GM18508 (cell line): ENCODE measurements around the gene PRSS2.

ENCODE experiments used
- ATAC-seq: cut with Tn5 transposase; IDR thresholded peaks from one replicate; pipeline ENCODE4 v1.9.1; 2021; ENCODE audit warnings: moderate number of reproducible peaks; ENCODE audit not compliant: insufficient read depth, unreplicated experiment

Gene PRSS2

DNA sequence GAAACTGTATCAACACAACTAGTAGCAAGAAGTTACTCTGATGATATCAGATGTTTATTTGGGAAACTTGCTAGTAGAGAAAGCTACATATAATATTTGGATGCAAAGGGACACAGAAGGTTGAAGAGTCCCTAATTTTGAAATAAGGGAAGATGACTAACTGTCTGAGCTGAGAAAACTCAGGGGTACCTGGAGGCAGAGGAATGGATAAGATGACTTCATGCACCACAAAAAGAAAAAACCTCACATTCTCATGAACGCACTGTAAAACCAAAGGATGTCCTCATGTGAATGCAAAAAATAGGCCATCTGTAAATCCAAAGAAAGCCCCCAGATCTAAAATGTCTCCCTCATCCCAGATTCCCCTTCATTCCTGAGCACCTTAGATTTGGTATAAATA is 29.3 kb downstream of the PRSS2 start:
- no peak for ATAC-seq

DNA sequence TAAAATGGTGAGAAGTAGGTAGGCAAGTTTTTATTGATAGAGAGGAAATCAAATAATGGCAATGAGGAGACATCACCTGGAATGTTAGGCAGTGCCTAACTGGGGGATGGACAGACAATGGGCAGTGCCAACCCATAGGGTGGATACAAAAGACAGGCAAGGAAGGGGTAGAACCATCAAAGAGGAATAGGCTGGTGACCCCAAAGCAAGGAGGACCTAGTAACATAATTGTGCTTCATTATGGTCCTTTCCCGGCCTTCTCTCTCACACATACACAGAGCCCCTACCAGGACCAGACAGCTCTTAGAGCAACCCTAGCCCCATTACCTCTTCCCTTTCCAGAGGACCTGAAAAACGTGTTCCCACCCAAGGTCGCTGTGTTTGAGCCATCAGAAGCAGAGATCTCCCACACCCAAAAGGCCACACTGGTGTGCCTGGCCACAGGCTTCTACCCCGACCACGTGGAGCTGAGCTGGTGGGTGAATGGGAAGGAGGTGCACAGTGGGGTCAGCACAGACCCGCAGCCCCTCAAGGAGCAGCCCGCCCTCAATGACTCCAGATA is 30.0 kb downstream of the PRSS2 start:
- ATAC-seq = no peak

- no peak for ATAC-seq
Observed at GRCh38 chr7:142801601-142802295, 31.0 kb downstream of the PRSS2 start.

GRCh38 chr7:142802301-142802700 is 31.5 kb downstream of the PRSS2 start:
- no peak for ATAC-seq

DNA sequence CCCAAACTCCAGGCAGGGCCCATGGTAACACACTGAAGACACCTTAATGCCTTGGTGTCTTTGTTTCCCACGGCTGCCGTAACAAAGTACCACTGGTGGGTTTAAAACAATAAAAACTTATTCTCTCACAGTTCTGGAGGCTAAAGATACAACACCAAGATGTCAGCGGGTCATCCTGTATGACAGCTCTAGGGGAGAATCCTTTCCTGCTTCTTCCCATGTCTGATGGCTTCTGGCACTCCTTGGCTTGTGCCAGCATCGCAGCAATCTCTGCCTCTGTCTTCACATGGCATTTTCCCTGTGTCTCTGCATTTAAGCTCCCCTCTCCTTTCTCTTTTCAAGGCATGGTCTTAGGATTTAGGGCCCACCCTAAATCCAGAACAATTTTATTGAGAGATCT is 33.1 kb downstream of the PRSS2 start:
- ATAC-seq = no peak

- no peak for ATAC-seq
Observed at GRCh38 chr7:142804728-142805207, 34.0 kb downstream of the PRSS2 start.

DNA sequence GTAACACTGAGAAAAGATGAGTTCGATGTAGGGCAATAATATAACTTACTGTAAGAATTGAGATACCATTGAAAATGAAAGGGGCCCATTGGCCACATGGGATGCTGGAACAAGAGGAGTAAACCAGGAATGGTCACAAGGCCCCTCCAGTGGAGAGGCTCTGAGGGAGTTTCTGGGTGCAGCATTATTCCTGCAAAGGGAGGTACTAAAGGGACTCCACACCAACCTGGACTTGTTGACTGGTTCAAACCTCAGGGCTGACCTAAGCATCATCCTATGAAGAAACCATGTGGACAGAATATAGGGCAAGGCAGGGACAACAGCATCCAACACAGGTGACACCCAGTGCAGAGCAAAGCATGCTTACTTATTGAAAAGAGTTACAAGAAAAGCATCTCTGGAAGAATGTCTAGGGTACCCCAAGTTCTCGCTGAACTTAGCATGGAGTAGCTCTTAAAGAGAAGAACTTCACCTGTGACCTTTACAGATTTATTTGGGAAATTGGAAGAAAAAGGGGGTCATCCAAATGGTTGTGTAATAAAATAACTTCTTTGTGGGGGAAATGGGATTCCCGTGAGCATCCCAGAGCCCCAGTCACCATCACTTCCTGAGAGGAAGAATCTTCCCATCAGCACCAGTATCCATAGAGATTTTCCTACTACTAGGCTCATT is 34.7 kb downstream of the PRSS2 start:
- no peak for ATAC-seq

DNA sequence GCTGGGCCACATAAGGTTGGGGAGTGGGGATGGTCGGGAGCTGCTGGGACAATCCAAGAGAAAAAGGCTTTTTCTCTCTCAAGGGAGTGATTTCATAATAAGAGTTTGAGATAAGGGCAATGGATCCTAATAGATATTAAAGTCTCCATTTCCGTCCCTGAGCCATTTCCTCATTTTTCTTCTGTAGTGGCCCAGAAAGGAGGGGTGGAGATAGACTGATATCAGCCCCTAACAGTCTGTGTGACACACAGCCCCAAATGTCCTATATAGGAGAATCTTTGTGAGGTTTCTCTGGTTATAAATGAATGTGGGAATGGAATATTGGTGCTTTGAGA is 35.2 kb downstream of the PRSS2 start:
- ATAC-seq = no peak

DNA sequence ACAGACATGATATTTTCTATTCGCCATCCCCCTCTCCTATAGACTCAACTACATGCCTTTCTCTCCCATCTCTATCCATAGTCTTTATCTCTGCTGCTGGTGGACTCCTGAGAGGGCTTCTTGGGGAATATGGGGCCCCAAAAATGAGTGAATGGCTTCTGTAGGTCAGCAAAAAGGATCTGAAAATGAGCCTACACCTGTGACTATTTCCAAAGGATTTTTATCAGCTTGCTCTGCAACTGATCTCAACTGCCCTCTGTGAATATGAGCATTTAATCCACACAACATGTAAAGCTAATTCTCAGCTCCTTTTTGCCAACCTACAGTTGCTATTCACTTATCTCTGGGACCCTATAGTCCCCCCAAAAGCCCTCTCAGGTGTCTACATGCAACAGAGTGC is 36.2 kb downstream of the PRSS2 start:
- ATAC-seq = no peak

DNA sequence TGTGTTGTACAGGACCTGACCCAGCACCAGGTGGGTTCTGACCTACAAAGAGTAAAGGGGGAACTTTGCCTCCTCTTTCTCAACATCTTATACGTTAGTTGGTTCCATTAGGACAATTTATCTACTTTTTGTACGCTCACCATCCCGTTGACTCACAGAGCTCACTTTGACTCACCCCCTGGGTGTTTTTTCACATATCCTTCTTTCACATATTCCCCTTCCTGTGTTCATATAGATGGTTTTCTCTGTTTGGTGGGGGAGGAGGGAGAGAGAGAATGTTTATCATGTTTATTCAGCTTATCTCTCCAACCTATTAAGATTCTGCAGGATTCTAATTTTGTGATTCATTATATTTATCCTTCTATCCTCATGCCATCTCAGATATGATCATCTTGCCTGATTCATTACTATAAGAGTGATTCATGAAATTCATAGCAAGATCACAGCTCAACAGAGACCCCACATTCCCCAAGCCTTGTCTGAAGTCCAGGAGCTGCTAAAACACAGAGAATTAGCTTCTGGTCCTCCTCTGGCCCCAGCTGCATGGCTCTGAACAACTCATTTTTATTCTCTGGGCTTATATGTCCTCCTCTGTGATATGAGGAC is 37.2 kb downstream of the PRSS2 start:
- no peak for ATAC-seq

DNA sequence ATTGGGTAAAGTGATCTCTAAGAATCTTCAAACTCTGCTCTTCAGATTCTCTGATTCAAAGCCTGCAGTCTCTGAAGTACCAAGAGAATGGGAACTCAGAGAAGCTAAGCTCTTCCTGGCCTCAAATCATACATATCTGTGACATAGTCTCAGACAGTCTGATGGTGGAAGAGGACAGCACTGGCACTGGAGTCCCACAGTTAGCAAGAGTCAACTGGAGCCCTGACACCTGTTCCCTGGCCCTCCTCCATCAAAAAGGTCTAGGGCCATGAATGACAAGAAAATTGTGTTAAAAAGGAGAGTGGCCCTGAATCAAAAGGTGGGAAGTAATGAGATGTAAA is 37.7 kb downstream of the PRSS2 start:
- peak; percentile 12 for ATAC-seq

- ATAC-seq = peak; percentile 80
Observed at GRCh38 chr7:142808802-142809583, 38.2 kb downstream of the PRSS2 start.

GRCh38 chr7:142809671-142810070 is 38.9 kb downstream of the PRSS2 start:
- no peak for ATAC-seq

DNA sequence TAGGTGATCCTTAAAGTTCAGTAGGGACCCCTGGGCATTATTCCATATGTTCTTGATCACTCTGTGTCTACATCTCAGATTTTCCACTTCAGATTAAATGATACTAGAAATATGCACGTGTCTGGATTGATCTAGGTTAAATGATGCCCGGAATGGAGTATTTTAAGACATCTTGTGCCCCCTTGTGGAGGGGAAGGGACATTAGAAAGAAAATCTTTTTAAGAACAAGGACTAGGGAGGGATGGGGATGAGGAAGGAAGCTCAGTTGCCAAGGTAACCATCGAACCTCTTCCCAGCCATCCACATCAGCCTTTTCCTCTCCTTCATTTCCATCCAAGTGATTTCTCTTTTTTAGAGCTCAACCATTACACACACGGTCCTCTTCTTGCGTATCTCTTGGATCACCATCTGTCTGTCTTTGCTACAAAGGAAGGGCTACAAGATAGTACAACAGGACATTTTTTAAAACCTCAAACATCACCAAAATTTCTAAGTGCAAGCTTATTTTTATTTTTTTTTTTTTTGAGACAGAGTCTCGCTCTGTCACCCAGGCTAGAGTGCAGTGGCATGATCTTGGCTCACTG is 40.5 kb downstream of the PRSS2 start:
- no peak for ATAC-seq

- ATAC-seq = no peak
Observed at GRCh38 chr7:142812437-142813215, 41.9 kb downstream of the PRSS2 start.

- ATAC-seq = no peak
Observed at GRCh38 chr7:142813226-142813625, 42.5 kb downstream of the PRSS2 start.

- ATAC-seq = no peak
Observed at GRCh38 chr7:142813699-142814098, 42.9 kb downstream of the PRSS2 start.

- ATAC-seq = no peak
Observed at GRCh38 chr7:142814451-142814850, 43.7 kb downstream of the PRSS2 start.

DNA sequence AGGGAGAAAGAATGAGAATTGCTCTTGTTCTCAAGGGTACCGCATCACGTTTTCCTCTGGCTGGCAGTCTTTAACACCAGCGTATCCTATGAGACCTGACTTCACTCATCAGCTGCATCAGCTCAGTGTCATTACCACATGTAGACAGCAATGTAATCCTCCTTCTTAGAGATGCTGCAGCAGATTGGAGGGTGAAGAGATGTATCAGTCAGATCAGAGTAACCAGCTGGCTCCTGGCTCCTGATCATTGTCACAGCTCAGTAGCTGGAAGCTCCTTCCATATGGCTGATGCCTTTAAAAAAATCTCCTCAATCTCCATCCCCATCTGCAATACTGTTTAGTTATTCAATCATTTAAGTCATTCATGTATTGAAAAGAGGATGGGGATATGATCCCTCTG is 44.4 kb downstream of the PRSS2 start:
- no peak for ATAC-seq

DNA sequence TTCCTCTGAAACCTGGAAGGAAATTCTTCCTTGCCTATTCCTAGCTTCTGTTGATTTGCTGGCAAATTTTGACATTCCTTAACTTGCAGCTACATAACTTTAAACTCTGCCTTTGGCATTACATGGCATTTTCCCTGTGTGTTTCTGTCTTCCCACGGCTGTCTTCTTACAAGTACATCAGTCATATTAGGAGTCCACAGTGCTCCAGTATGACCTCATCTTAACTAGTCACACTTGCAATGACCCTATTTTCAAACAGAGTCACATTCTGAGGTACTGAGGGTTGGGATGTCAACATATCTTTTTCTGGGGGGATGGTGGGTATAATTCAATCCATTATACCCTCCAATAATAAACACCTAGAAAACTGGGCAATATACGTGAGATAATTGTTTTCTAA is 46.7 kb downstream of the PRSS2 start:
- ATAC-seq = no peak
